Endometrium (tissue), 2 donors: ENCODE measurements around the gene TNFAIP8L3.

Source experiments
- FAIRE-seq: peaks from 2 replicates; lab custom pipeline; 2012; peaks lifted over from hg19 to GRCh38; lab: Jason Lieb, UNC
- donor health status: control.
- donor health status: control.

TNFAIP8L3 gene

DNA sequence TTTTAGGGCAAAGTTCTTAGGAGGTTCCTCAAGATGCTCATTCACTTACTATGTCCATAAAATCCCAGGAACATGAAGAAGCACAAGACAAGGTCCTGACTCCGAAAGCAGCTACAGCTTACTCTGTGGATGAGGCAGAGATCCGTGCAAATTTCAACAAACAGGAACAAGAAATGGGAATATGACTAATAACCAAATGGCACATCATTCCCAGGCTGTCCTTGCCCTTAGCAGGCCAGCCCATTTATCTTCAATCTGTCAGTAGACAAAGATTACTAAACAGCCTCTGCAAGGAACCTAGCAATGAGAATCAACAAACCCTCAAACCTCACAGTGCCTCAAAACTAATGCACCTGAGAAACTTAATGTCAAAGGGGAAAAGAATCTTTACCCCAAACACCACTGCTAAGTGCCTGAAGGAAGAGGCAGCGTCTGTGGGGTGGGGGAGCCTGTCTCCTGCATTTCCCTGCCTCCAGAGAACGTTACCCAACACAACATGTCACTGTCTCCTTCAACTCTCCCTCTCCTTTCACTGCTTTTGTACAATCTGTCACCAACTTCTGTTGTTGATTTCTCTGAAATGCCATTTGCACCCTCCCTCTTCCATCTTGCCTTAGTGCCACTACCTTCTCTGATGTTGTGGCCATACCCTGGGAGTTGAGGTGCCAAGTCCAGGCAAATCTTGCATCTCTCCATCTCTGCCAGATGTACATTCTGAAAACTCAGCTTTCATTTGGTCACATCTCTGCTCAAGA lies 4.8 kb downstream of the TNFAIP8L3 start:
- FAIRE-seq: no peak

DNA sequence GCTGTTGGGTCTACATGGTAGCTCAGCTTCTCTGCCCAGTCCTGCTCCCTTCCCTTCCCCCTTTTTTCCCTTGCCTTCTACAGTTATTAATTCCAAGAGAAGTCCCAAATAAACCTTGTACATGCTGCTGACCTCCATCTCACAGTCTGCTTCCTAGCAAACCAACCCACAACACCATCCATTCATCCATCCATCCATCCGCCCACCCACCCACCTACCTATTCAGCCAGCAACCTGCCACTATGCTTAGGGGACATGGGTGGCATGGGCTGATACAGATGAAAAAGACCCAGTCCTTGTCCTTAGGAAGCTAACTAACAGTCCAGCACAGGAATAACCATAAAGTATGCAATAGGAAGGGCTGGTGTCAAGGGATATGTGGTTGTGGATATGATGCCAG lies 5.7 kb downstream of the TNFAIP8L3 start:
- FAIRE-seq: no peak

DNA sequence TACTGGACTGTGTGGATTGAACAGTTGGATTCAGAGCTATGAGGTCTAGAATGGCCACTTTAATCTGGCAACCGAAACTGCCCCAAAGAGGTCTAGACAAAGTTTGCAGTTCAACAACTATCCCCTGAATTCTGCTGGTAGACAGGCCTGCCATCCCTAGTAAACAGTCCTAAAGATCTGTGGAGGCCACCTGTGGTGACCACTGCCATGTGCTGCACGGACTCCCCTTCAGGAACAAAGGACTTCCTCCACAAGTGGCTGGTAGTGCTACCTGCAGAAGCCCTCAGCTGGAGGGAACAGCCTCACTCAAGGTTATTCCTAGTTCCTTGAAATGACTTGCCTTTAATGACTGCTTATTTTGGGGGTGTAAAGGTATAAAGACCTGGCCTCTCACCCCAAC lies 6.1 kb downstream of the TNFAIP8L3 start:
- FAIRE-seq: no peak

DNA sequence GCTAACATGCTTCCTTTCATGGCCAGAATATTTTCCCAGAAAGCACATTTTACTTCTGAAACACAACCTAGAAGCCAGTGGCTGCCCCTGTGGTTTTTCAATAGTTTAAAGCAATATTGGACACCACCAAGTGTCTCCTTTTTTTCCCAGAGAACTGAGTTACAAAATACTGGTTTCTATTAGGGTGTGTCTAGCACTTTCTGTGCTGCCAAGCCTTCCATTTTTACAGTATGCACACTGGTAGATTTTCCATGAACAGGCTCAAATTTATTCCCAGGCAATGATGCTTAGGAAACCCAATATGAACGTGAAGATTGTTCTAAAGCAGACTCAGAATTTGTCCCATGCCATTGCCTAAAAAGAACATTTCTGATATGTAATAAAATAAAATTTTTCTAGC lies 7.2 kb downstream of the TNFAIP8L3 start:
- no peak for FAIRE-seq

DNA sequence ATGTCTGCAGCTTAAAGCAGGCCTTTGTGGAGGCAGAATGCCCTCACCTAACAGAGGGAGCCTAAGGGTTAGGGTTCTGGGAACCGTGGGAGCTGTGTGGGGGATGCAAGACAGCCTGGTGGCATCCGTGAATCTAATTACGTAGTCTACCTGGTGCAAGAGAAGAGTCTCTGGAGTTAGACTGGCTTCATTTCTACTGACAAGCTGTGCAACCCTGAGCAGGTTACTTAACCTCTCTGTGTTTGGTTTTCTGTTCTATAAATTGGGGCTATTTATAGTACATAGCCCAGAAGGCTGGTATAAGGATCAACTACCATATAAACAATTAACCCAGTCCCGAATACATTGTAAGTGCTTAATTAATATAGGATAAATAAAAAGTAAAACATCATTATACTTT lies 8.3 kb downstream of the TNFAIP8L3 start:
- FAIRE-seq: no peak

DNA sequence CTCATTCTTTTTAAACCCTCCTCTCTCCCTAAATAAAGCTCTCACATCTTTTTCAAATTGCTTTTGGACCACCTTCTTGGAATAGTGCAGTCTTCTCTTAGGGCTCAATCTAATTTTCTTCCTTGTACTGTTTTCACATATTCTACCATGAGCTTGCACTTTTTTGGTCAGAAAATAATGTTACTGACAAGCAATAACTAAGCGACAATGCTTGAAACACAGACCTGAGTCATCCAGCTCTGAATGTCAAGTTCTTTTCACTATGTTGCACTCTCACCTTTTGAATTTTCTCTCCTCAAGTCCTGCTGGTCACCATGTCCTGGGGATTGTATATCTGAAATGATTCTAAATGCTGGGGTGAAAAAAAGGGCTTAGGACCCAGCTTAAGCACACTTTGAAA lies 8.9 kb downstream of the TNFAIP8L3 start:
- no peak for FAIRE-seq

DNA sequence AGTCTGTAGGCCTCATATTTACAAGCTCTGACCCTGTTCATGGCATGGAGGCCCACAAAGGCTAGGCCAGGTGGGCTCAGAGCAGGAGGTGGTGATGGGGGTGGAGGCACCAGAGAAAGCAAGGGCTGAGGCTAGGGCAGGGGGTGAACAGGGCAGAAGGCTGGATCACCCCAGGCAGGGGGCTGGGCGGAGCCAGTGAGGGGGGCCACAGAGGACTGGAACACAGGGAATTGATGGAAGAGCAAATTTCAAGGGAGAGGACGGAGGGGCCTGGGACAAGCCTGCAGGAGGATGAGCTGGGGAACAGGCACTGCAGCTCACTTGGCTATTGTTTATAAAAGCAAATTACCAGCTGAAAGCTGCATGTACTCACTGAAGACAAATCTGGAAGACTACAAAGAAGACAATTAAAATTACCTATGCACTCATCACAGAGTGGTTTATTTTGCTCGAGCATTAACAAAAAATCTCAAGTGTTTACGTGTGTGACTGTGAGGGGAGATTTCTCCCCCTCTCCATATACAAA lies 11.0 kb downstream of the TNFAIP8L3 start:
- FAIRE-seq: no peak

DNA sequence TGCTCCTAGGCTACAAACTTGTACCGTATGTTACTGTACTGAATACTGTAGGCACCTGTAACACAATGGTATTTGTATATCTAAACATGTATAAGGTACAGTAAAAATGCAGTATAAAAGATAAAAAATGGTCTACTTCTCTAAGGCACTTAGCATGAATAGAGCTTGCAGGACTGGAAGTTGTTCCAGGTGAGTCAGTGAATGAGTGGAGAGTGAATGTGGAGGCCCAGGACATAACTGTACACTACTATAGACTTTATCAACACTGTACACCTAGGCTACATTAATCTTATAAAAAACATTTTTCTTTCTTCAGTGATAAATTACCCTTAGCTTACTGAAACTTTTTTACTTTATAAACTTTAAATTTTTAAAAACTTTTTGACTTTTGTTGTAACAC lies 12.5 kb downstream of the TNFAIP8L3 start:
- FAIRE-seq: no peak

DNA sequence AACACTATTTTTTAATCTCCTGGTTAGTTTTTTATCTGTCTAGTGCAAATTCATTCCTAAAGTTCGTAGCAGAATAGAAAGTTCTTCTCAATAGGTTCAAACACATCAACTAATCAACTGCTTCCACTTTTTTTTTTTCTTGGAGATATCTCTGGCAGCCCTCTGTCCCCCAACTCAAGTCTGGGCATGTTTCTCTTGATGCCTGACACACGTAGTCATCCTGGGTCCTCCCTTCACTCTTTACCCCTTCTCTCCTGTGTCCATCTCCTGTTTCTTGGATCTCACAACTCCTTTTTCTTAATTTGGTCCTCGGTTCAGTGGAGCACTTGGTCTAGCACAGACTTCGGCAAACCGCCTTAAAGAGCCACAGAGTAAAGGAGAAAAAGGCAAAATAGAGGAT lies 14.4 kb downstream of the TNFAIP8L3 start:
- no peak for FAIRE-seq

DNA sequence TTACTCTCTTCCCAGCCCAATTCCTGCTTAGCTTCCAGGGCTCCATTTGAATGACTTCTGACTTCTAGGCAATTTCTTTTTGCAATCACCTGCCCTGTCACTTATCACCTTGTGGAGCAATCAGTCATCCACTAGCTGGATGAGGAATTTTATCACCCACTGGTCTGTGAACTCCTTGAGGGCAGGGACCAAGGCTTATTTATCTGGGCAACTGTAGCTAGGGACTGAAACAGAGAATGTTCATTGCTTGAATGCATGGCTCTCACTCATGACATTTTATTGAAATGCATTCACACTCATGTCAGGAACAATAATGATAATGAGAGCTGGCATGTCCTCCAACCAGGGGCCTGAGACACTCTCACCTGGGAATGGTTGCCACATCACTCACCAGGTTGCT lies 15.5 kb downstream of the TNFAIP8L3 start:
- no peak for FAIRE-seq

DNA sequence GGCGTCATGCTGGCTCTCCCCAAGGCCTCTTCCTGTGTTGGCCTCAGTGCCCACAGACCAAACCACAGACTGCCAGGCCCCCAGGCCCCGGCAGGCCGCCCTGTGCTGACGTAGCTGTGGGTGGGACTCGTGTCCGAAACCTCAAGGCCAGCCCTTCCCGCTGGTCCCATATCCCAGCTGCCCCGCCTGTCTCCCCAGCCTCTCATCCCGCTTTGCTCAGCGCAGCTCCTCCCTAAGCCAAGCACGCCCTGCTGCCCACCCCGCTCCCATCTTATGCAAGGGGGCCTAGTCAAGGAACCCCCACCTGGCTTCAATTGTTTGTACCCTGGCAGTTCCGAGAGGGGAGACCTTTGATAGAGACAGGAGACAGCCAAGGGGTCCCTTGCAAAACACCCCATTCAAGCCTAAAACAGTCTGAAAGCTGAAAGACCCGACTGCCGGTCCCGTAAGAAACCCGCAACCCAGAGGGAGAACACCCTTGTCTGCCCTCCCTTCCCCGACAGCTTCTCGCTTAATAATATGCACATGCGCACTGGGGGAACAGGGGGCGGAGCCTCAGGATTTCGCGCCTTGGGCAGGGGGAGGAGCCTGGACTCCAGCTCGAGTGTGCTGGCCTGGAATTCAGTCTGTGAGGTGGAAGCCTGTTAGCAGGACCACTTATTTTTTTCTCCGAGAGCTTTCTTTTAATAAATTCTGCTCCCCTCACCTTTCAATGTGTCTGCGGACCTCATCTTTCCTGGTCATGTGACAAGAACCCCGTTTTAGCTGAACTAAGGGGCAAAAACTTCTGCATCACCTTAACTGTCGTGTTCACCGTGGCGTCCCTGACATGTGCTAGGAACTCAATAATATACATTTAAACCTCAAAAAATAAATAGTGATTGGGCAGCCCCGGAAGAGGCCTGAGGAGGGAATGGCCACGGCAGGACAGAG lies 17.2 kb downstream of the TNFAIP8L3 start:
- no peak for FAIRE-seq

DNA sequence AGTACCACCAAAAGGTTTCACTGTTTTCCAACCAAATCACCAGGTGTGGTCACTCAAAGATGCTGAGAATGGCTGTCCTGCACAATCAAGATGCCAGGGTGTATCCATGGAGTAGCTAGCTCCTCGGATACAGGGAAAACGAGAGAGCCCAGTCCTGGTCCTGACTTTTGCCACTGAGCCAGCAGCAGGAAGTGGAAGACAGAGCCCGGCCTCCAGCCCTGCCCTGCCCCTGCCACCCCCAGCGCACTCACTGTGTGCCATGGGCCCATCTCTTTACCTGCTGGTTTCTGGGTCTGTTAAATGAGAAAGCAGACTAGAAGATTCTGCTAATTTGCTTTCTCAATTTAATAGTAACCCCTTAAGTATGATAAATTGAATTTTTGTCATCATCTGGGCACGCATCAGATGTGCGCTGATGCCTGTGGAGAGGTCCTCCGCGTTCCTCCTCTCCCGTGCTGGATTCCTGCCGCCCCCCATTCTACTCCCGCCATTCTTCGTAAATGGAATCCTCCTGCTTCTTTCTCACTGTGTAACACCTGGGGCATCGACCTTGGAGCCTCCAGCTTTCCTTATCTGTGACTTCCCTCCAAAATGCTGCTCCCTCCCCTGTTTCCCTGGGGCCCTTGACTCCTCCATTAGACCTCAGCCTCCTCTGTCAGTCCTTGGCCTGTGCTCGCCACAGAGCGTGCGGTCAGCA lies 18.0 kb downstream of the TNFAIP8L3 start:
- no peak for FAIRE-seq

DNA sequence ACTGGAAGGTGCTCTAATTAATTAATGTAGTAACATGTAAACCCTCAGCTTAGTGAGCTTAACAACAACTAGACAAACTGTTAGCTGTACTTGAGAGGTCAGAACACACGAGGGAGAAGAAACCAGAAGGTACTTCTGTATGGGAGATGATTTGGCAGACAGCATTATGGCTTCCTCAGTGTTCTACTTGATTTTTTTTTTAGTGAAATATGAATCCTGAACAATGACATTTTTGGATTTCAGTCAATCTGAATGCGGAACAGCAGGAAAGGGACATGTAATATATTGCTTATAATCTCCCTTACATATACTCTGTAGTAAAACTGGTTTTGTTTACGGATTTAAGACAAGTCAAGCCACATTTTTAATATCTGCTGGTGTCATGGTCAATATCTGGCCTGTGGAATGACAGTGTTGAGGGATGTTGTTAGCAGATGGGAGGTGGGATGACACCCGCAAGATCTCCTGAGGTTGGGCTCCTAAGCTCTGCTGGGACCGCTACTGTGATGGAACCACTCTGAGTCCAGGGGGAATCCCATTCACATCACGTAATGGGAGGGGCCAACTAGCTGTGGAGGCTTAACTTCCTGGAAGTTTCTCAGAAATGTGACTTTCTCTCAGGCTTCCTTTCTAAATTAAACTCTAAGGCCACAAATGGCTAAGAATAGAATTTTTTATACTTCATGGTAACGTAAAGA lies 18.7 kb downstream of the TNFAIP8L3 start:
- no peak for FAIRE-seq

DNA sequence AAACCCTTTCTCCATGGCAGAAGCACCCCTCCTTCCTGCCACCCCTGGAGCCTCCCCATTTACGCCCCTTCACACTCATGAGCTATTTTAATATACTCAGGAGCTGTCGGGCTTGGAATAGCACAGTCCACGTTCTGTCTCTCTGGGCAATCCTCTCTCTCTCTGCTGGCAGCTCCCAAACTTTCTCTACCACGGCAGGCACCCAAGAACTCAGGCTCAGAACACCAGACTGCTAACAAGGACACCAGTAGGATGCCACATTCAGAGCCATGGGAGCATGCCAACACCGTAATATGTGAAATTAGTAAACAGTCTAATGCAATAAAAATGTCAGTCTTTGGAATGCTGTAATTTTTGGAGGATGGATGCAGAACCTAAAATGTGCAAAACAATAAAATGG lies 19.3 kb downstream of the TNFAIP8L3 start:
- FAIRE-seq: no peak

DNA sequence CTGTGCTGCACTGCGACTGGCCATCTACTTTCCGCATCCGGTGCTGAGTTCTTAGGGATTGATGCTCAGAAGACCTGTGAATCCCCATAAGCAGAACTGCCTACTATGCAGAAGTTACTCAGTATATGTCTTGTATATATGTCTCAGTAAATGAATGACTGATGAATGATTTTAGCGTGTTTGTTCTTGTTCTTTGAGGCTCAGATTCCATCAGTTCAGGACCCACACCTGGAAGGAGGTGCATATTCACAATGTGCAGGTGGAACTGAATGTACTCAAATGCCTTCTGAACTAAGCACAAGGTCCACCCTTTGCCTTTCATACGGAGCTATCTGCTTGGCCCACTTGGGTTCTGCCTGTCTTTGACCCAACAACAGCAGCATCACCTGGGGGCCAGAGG lies 19.8 kb downstream of the TNFAIP8L3 start:
- no peak for FAIRE-seq

DNA sequence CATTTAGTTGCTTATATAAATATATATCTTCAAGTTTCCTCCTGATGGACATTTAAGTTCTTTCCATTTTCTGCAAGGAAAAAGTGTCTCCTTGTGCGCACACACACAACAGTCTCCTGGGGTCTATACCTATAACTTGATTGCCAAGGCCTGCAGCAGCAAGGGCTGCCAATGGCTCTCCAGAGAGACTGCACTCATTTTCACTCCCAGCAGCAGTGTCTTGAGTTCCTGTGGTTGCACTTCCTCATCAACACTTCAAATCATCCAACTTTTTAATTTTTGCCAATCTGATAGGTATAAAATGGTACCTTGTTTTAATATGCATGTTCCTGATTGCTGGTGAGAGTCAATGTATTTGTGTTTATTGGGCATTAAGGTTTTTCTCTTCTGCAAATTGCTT lies 23.1 kb downstream of the TNFAIP8L3 start:
- no peak for FAIRE-seq

DNA sequence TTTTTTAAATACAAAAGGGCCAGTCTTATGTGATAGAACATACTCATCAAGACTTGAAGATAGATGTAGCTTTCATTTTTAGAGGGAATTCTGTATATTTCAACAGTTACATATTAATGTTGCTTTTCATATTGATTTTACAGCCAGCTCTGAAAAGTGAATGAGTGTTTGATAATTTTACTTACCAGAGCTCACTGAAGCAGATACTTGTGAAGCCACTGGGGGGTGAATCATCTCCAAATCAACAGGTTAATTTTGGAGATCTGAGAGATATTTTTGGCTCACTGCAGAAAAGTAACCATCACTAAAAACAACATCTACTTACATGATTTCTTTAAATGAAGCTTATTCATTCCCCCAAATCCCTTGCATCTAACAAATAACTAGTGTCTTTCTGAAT lies 24.7 kb downstream of the TNFAIP8L3 start:
- FAIRE-seq: no peak

DNA sequence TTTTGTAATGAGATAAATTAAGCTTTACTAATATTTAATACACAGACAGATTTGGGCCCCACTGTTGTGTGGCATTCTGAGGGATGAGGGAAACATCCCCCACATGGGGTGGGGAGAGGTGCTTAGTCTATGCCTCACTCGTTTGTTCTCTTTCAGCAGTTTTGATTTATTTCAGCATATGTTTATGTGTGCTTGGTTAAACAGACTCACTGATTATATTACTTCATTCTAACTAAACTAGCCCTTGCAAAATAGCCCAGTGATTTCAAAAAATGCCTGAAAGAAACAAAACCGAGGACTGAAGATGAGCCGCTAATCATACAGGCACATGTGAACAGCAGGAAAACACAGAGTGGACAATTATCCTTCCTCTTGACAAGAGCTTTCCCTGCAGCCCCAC lies 27.2 kb downstream of the TNFAIP8L3 start:
- FAIRE-seq: no peak

DNA sequence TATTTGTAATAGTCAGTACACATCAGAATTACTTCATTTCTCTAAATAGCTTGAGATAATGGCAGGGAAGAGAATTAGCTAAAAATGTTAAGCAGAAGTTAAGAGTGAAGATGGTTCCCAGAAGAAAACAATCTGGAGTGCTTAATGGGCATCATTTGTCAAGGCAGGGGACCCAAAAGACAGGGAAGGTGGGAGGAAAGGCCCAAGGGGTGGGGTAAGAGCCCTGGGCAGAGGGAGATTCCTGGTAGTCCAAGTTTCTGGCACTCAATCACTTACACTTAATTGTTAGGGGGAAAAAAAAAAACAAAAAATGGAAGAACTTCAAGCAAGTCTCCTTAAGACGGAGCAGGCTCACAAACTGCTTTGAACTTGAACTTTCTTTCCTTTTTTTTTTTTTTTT lies 28.9 kb downstream of the TNFAIP8L3 start:
- no peak for FAIRE-seq

DNA sequence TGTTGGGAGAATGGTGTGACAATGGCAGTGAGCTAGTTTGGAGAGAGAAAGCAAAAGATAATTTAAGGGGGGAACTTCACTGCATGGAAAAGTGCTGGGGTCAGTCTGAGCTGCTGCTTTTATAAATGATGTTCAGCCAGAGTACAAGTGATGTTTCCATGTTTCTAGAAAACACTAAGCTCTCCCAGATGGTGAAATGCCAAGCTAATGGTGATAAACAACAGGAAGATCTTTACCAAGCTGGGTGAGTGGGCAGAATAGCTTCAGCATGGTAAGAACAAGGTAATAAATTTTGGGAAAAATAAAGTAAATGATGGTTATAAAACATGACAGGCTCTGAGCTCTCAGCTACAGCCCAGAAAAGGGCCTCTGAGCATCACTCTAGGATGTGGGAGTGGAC lies 29.4 kb downstream of the TNFAIP8L3 start:
- no peak for FAIRE-seq

DNA sequence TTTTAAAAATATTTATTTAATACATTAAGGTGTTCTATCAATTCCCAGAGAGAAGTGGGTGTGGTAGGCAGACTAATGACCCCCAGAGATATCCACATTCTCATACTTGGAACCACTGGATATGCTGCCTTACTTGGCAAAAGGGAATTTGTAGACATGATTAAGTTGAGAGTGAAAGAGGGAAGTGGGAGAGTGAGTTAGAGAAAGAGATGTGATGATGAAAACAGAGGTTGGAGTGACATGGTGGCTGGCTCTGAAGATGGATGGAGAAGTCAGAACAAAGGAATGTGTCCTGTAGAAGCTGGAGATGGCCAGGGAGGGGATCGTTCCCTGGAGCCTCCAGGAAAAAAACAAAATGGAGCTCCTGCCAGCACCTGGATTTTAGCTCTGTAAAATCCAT lies 32.0 kb downstream of the TNFAIP8L3 start:
- no peak for FAIRE-seq
